ENCODE results near the gene APOC1.
"Not testable (repeated sequence)": the region's sequence is repeated elsewhere in the genome, so short reads cannot be mapped to it uniquely, and the experiment has no call there.

Gene APOC1

GRCh38 chr19:44912854-44913253 lies 1.6 kb upstream of the APOC1 start:
- peak; percentile 20 for DNase-seq (ENCODE audit: low spot score)

DNA sequence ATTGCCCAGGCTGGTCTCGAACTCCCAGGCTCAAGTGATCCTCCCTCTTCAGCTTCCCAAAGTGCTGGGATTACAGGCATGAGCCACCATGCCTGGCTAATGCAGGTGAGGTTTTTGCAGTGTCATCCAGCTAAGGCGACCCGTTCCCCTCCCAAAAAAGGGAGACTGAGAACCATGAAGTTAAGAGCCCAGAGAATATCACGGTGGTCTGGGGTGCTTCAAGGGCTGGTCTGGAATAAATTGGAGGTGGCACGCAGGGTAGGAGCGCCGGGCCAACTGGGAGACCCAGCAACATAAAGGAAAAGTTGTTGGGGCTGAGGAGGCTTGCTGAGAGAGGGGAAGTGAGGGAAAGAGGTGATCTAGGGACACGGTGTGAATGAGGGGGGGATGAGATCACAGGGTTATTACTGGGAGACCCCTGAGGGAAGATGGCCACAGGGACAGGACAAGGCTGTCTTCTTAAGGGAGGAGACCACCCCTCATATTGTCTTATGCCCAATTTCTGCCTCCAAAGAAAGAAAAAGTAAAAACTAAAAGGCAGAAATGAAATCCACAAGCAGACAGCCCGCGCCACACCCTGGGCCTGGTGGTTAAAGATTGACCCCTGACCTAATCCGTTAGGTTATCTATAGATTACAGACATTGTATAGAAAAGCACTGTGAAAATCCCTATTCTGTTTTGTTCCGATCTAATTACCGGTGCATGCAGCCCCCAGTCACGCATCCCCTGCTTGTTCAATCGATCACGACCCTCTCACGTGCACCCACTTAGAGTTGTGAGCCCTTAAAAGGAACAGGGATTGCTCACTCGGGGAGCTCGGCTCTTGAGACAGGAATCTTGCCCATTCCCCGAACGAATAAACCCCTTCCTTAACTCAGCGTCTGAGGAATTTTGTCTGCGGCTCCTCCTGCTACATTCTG lies 636 bp upstream of the APOC1 start:
- peak; percentile 12 for DNase-seq (ENCODE audit: low spot score)

GRCh38 chr19:44924243-44924725 lies 9.9 kb downstream of the APOC1 start:
- DNase-seq (ENCODE audit: low spot score): peak; percentile 70

DNA sequence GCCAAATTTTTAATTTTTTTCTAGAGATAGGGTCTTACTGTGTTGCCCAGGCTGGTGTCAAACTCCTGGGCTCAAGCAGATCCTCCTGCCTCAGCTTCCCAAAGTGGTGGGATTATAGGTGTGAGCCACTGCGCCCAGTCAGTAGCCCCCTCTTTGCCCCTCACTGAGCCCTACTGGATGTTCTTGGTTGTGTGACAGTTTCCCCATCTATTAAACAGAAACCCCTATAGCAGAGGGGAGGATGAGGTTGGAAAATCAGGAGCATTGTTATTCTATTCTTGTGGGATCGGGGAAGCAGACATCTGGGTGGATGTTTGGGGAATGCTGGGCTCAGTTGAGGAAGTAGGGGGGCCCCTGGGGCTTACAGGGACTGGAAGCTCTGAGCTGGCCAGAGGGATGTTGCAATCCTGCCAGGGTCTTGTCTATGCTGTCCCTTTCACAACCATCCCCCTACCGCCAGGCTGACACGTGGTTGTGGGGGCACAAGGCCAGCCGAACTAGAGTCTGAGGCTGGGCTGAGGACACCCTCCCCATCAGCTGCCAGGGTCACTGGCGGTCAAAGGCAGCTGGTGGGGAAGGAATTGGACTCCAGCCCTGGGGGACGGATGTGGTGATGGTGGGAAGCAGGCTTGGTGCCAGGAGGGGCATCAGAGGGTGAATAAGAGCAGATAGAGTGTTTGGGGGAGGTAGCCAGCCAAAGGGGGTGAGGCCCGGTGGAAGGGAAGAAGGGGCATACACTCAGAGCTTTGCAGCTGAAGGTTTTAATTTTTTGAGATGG lies 10.9 kb downstream of the APOC1 start:
- peak; percentile 69 for DNase-seq (ENCODE audit: low spot score)

- DNase-seq (ENCODE audit: low spot score): not testable (repeated sequence)
These were observed 12.1 kb downstream of the APOC1 start for GRCh38 chr19:44926245-44927077.

GRCh38 chr19:44927746-44928145 lies 13.3 kb downstream of the APOC1 start:
- no peak for DNase-seq (ENCODE audit: low spot score)

DNA sequence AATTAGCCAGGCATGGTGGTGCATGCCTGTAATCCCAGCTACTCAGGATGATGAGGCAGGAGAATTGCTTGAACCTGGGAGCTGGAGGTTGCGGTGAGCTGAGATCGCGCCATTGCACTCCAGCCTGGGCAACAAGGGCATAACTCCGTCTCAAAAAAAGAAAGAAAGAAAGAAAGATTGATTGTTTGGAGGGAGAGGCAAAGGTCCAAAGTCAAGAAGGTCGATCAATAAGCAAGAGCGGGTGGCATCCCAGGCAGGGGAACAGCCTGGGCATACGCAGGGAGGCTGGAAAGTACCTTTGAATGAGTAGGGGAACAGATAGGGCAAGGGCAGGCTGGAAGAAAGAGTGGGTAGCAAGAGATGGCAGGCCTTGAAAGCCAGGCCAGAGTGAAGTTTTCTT lies 15.7 kb downstream of the APOC1 start:
- no peak for DNase-seq (ENCODE audit: low spot score)

DNA sequence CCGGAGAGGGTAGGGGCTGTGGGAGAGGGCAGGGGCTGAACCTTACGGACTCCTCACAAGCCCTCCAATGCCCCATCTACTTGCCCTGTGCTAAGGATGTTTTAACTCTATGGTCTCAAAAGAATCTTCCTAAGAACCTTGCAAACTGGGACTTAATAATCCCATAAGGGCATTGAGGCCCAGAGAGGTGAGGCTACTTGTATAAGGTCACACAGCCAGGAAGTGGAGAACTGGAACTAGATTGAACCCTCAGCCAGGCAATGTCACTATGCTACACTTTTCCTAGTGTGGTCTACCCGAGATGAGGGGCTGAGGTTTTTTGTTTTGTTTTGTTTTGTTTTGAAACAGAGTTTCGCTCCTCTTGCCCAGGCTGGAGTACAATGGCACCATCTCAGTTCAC lies 17.1 kb downstream of the APOC1 start:
- no peak for DNase-seq (ENCODE audit: low spot score)

GRCh38 chr19:44939668-44940067 lies 25.3 kb downstream of the APOC1 start:
- DNase-seq (ENCODE audit: low spot score): peak; percentile 54

GRCh38 chr19:44942067-44942571 lies 27.7 kb downstream of the APOC1 start, which contains the start of gene APOC4:
APOC4 (plus strand) TSS chr19:44942237; CDS start chr19:44942278, 41 bp downstream.
- DNase-seq (ENCODE audit: low spot score): no peak

GRCh38 chr19:44943801-44944249 lies 29.4 kb downstream of the APOC1 start:
- DNase-seq (ENCODE audit: low spot score): no peak

DNA sequence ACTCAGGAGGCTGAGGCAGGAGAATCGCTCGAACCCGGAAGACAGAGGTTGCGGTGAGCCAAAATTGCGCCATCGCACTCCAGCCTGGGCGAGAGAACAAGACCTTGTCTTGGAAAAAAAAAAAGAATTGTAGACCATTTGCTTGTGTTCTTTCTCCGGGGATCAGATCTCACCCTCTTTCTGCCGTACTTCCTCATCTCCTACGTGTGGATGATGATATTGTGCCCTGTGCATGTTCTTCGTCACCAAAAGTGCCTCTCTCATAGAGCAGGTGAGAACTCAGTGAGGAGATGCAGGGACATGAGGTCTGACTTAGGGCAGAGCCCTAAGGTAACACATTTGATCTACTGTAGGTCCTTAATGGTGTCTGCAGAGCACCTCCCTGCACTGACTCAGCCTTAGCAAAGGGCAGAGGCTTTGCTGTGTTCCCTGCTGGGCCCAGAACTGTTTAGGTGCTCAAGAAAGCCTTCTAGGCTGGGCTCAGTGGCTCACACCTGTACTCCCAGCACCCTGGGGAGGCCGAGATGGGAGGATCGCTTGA lies 32.7 kb downstream of the APOC1 start:
- no peak for DNase-seq (ENCODE audit: low spot score)

GRCh38 chr19:44948237-44948636 lies 33.8 kb downstream of the APOC1 start:
- no peak for DNase-seq (ENCODE audit: low spot score)

DNA sequence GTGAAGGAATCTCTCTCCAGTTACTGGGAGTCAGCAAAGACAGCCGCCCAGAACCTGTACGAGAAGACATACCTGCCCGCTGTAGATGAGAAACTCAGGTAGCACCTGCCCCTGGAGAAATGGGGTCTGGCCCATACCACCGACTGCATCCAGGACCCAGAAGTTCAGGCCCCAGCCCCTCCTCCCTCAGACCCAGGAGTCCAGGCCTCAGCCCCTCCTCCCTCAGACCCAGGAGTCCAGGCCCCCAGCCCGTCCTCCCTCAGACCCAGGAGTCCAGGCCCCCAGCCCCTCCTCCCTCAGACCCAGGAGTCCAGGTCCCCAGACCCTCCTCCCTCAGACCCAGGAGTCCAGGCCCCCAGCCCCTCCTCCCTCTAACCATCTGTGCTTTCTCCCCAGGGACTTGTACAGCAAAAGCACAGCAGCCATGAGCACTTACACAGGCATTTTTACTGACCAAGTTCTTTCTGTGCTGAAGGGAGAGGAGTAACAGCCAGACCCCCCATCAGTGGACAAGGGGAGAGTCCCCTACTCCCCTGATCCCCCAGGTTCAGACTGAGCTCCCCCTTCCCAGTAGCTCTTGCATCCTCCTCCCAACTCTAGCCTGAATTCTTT lies 34.5 kb downstream of the APOC1 start:
- no peak for DNase-seq (ENCODE audit: low spot score)

- no peak for DNase-seq (ENCODE audit: low spot score)
These were observed 35.1 kb downstream of the APOC1 start for GRCh38 chr19:44949550-44949949.

DNA sequence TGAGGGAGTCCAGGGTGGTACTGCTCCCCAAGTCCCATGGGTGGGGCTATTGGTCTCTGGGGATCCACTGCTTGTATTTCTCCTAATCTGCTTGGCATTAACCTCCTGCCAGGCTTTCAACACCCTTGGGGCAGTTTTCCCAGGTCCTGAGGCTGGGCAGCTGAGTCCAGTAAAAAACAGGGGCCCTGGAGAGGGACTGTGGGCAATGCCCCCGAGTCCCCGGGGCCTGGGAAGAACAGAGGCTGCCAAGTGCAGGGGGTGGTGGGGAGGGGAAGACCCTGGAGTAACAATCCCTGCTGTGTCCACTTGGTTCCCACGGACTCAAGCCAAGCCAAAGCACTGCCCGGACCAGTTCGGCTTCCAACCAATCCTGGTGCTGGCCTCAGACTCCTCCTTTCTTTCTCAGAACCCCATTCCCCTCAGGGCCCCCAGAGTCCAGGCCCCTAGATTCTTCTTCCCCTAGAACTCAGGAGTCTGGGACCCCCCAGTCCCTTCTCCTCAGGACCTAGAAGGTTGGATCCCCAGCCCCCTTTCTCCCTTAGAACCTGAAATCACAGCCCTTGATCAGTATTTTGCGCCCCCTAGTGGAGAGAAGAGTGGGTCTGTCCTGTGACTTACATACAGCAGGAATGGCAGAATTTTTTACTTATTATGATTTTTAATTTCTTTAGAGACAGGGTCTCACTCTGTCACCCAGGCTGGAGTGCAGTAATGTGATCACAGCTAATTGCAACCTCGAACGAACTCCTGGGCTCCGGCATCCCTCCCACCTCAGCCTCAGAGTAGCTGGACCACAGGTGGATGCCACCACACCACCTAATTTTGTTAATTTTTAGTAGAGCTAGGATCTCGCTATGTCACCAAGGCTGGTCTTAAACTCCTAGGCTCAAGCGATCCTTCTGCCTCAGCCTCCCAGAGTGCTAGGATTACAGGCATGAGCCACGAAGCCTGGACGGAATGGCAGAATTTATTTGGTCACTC lies 37.1 kb downstream of the APOC1 start:
- DNase-seq (ENCODE audit: low spot score): peak; percentile 84

GRCh38 chr19:44954278-44954648 lies 39.9 kb downstream of the APOC1 start:
- DNase-seq (ENCODE audit: low spot score): no peak

- peak; percentile 96 for DNase-seq (ENCODE audit: low spot score)
These were observed 40.5 kb downstream of the APOC1 start, which contains the start of gene CLPTM1 for GRCh38 chr19:44954649-44955504. CLPTM1 (plus strand) TSS chr19:44955380; CDS start chr19:44955396, 16 bp downstream.
